ENCODE results near the gene HS3ST6.
A peak's percentile ranks its signal among the peaks of the same experiment; 100 is the strongest.
"Not testable (repeated sequence)": the region's sequence is repeated elsewhere in the genome, so short reads cannot be mapped to it uniquely, and the experiment has no call there.

HS3ST6 gene

DNA sequence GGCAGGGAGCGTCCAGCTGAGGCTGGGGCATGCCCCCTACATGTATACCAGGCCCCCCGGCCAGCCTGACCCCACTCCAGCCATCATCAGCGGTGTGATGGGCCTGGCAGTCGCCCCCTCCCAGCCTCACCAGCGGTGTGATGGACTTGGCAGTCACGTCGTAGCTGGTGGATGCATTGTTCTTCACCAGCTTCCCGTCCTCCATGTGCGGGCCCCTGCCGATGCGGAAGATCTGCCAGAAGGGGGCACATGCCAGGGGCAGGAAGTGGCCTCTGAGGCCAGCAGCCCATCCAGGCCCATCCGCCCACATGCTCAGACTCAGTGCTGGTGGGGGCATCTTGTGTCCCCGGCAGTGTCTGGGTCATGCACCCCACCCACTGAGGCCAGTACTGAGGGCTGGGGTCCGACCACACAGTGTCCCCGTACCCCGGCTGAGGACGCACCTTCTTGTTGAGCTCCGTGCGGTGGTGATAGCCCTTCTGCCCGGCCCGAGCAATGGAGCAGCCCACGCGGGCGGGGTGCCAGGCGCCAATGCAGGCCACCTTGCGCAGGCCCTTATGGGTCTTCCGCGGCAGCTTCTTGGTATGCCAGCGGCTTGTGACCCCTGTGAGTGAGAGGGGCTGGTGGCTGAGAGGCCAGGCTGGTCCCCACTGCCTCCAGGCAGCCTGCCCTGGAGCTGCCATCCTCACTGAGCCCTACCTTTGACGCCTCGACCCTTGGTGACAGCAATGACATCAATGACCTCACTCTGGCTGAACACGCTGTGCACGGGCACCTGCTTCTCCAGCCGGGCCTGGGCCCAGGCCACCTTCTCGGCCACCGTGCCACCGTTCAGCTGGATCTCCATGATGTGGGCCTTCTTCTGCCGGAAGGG, 28.5 kb upstream of the HS3ST6 start:
- no peak for DNase-seq

DNA sequence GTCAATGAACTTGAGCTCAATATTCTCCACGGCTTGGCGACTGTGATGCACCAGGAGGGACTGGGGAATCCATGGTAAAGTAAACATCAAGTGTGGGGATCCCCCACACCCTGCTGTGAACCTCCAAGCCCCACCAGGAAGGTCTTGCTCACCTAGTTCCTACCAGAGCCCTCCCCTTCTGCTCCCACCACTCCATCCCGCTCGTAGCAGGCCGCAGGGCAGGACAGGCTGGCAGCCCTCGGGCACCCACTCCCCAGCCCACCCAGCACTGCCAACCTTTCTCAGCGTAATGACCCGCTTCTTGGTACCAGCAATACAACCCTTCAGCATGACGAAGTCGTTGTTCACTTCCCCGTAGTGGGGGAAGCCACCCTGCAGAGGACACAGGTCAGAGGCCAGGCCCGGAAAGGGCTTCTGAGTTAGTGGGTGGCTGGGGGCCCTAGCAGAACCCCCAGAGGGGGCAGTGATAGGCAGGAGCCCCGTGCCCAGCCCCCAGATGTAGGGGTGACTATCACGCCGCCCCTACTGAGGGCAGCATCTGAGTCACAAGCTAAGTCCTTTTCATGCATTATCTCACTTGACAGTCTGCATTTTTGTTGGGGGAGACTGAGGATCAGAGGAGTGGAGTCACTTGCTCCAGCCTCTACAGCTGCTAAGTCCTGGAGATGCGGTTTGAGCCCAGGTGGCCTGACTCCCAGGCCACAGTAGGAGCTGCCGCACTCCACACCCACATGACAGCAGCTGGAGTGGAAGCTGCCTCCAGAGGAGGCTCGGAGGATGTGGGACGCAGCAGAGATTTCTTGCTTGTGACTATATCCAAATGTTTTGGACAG, 27.6 kb upstream of the HS3ST6 start:
- no peak for DNase-seq

DNA sequence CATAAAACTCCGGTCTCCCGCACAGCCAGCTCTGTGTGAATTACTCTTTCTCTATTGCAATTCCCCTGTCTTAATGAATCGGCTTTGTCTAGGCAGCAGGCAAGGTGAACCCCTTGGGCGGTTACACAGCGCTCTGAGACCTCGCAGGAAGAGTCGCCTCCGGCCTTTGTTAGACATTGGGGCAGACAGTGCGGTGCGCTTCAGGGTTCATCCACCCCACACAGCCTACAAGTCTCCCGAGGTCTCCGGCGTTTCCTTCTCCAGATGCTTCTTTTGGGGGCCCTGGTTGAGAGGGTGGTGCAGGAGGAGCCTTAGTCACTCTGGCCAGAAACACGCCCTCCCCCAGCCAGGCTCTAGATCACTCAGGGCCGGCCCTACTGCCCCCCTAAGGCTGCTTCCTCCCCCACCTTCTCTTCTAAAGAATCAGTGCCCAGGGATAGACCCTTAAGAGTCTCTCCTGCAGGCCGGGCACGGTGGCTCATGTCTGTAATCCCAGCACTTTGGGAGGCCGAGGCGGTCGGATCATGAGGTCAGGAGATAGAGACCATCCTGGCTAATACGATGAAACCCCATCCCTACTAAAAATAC, 26.5 kb upstream of the HS3ST6 start:
- no peak for DNase-seq

DNA sequence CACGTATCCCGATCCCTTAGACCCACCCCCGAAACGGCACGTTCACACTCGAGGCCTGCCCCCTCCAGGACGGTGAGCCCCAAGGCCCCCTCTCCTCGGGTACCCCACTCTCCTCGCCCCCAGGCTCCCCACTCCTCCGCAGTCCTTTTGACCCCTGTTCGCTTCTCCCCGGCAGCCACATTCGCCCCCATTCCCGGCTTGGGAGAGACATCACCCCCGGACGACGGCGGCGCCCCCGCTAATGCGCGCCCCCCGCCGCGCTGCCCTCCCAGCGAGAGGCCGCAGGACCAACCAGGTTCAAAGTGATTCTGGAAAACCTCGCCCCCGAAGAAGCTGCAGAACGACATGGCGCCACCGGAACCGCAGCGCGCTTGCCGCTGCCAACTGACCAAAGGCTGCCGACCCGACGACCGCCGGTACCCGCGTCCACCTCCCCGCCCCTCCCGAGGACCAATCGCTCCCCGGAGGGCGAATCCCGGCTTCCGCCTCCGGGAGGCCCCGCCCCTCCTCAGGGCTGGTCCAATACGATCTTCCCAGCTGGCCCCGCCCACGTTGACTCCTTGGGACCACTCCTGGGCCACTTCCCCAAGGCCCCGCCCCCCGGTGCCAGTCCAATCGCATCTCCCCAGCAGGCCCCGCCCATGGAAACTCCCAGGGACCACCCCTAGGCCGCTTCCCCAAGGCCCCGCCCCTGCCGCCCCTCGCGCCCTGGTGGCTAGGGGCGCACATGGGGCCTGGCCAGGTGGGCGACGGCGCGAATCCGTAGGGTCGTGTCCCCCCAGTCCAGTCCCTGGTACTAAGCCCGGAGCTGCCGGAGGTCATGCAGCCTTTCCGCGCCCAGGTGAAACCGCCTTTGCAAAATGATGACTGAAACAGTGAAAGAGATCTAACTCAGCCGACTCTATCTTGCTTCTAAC, 24.9 kb upstream of the HS3ST6 start, which contains the start of gene MSRB1:
Gene MSRB1, minus strand, starts transcription at position 390 of the 917 bp plus-strand sequence. Its CDS starts 43 bp downstream, at position 347.
- peak; percentile 98 to 100 for DNase-seq

DNA sequence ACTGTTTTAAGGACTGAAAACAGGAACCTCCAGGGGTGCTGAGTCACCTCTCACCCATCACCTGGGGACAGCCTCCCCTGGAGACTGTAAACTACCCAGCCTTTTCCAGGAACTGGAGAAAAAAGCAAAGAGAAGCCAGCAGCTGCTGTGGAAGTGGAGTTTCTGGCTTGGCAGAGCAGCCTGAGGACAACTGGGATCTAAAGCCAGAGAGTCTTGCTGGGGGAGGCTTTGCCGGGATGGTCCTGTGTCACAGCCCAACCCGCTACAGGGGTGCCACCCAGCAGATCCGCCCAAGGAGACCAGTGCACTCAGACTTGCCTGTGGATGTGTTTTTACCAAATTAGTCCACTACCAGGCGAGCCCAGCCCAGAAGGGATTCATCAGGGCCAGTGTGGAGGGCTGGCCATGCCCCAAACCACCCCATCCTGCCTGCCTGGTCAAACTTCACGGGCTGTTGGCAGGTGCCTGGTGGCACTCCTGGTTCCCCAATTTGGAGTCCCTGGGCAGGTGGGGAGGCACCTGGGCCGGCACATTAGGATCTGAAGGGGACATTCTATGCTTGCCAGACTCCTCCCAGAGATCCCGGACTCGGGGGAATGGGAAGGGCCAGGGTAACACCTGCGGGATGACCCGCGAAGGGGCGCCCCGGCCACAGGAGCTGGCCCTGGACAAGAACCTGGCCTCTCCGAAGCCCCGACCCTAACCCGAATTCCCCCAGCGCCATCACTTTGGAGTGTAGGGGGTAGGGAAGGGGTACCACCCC, 24.0 kb upstream of the HS3ST6 start:
- DNase-seq, result no peak

DNA sequence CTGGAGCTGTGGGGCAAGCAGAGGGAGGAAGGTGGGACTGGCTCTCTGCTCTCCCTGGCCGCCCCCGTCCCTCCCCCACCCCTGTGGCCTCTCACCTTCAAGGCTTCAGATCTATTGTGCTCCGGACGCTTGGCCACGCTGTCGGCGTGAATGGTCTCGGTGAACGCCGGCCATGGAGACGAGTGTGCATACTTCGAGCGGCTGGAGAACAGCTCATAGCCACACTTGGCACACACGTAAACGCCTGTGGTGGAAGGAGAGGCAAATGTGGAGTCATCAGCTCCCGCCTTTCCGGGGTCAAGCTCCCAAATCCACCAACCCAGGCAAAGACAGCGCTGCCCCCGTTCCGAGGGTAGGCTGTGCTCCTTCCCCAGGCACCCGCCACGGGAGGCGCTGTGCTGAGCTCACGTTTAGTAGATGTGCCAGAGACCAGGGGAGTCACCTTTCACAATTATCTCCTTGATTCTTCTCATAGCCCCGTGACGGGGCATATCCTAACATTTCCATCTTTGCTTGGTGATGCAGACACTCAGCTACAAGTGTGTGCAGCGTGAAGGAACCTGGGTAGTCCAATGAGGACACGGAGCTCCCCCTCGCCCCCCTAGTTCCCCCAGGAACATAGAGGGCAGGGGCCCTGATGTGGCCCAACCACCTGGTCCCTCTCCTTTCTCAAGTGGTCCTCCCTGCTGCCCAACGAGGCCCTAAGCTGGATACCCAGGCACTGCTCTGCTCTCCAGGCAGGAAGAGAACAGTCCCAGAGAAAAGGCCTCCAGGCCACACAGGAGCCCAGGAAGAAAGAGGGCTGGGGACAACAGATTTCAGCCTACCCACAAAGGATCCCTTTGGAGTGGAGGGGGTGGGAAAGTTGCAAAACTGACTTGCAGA, 23.2 kb upstream of the HS3ST6 start:
- peak in 1 of 2 experiments; percentile 45 for DNase-seq

DNA sequence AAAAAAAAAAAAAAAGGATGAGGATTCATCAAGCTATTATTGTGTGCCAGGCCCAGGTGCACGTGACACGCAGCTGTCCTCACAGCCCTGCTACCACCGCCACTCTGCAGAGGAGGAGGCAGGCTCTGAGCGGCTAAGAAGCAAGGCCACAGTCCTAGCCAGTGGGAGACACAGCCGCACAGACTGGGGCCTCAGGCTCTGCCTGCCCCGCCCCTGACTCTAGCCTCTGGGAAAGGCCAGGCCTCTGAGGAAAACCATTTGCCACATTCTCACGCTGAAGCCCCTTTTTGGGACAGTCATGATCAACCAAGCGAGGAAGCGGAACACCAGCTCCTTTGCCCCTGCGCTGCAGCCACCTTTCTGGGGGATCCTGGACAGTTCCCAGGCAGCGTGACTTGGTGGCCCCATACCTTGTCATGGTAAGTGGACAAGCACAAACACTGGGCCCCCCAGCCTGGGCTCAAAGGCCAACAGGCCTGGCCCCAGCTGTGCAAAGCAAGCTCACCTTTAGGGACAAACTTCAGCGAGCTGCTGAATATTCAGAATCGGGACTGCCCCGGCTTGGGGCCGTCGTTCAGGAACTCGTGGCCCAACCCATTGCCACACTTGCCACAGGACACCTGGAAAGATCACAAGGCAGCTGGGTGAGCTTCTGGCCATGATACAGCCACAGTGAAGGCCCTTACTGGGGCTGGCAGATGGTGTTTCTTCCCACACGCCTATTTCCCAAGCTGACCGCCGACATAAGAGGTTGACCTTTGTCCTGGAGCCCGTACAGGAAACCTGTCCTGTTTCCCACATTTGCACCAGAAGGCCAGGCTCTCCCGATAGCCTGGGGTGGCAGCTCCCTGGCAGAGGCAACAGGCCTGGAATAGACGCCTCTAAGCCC, 22.3 kb upstream of the HS3ST6 start:
- DNase-seq, result no peak

DNA sequence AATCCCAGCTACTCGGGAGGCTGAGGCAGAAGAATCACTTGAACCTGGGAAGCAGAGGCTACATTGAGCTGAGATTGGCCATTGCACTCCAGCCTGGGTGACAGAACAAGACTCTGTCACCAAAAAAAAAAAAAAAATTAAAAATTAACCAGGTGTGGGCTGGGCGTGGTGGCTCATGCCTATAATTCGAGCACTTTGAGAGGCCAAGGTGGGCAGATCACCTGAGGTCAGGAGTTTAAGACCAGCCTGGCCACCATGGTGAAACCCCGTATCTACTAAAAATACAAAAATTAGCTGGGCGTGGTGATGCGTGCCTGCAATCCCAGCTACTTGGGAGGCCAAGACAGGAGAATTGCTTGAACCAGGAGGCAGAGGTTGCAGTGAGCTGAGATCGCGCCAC, 21.6 kb upstream of the HS3ST6 start:
- not testable (repeated sequence) for DNase-seq

DNA sequence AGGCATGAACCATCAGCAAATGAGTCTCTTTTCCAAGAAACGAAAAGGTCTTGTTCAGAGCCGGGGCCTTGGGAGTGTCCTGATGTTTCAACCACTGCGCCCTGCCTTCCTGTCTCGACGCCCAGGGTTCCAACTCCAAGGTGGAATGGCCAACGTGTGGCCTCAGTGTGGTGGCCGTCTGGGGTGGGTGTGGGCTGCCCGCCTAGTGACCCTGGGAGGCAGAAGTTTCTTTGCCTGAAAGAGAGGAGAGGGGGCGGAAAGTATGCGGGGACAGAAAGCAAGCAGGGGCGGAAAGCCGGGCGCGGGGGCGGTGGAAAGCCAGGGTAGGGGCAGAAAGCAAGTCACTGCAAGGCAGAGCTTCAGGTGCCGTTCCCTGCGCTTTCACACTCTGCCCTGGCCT, 20.7 kb upstream of the HS3ST6 start:
- DNase-seq, result no peak

DNA sequence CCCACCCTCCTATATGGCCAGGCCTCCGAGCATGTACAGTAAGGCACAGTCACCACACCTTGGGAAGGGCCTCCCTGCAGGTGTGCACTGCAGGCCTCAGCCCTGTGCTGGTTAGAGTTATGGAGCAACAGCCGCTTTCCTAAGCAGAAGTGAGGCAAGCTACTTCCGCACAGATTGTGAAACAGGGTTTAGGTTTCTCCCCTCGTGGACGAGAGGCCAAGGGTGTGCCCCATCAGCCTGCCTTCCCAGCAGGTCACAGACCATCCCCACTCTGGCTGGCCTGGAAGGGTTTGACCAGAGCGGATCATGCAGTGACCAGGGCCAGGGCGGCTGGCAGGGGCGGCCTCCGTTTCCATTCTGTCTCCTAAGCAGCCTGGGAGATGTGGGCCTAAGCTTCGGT, 20.1 kb upstream of the HS3ST6 start:
- DNase-seq, result no peak

DNA sequence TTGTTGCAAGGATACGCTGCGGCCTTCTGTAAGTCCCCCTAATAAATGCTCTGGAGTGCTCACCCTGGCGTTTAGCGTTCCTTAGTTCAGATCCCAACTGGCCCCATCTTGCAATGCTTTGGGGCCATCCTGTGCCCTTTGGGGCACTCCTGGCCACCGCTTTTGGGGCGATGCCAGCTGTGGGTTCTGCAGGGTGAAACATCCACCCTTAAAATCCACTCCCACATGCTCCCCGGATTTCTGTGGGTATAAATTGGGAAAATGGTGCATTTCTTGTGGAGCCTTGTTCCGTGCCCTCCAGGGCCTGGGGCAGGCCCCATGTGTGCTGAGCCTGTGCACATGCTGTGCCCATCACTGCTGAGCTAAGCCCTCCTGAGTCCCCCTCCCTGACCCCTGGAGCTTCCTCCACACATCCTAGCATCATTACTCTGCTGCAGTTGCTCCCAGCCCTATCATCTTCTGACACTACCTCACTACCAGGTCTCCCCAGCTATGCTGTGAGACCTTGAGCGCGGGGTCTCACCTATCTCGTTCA, 18.8 kb upstream of the HS3ST6 start:
- DNase-seq, result no peak

DNA sequence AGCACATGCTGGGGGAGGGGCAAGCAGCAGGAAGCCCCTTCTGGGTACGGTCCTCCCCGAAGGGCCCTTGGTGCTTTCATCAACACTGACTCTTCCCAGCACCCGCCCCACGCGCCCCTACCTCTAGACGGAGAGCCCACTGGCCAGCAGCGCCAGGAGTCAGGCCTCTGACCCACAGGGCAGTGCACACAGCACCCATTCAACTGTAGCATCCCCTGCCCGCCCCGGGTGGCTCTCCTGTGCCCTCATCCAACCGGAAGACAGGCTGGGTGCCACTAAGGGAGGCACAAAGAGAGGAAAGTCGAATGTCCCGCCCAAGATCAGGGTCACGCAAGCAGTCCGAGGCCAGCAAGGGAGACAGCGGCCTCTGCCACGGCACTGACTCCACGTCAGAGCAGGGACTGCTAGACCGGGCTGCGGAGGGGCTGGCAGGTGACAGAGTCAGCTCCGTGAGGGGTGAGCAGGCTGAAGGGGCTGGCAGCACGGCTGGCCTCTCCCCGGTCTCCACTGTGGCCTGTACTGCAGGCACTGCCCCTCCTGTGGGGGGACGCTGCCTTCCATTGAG, 15.0 kb upstream of the HS3ST6 start:
- DNase-seq, result no peak

DNA sequence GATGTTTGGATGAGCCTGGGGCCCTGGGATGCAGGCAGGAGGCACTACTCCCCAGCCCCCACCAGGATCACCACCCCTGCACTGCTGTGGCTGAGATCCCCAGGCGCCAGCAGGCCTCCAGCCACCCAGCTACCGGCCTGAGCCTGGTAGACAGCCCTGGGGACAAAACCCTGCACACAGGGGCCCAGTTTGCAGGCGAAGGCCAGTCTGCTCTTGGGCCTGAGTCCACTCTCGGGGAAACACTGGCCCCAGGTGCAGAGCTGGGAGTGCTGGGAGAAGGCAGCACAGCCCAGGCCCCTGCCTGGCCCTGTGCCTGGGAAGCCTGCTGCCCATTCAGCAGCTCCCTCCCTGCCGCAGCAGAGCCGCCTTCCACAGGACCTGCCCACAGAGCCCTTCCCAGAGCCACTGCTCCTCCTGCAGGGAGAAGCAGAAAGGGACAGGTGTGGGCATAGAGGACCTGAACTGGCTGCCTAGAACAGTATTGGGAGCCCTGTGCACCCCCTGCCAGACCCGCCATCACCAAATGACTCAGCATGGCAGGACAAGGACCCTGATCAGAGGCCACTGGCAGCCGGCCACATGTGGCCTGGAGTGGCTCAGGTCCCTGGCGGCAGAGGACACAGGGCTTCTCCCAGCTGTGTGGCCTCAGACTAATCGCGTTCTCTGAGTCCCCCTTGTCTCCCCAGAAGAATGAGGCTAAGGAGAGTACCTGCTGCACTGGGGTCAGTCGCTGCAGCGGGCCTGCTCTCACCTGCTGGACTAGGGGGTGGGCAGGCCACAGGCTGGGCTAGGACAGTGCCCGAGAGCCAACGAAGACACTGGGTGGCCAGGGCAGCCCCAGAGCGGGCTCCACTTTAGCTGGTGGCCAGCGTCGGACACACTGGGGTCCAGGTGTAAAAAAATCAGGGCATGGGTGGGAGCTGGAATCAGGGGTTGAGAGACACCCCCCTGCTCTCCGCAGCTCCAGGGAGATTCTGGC, 14.1 kb upstream of the HS3ST6 start:
- peak; percentile 60 to 74 for DNase-seq

DNA sequence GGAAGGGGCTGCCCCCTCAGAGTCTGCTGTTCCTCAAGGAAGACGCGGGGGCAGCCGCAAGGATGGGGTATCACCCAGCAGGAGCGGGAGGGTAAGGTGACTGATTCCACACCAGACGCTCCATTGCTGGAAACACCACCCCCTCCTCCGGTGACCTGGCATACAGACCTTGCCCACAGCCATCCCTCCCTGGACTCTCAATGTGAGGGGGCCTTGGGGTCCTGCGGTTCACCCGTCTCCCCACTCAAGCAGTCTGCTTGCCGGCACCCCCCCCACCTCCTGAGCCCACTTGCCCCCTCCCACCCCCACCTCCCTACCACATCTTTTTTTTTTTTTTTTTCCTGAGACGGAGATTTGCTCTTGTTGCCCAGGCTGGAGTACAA, 12.1 kb upstream of the HS3ST6 start:
- DNase-seq, result no peak

DNA sequence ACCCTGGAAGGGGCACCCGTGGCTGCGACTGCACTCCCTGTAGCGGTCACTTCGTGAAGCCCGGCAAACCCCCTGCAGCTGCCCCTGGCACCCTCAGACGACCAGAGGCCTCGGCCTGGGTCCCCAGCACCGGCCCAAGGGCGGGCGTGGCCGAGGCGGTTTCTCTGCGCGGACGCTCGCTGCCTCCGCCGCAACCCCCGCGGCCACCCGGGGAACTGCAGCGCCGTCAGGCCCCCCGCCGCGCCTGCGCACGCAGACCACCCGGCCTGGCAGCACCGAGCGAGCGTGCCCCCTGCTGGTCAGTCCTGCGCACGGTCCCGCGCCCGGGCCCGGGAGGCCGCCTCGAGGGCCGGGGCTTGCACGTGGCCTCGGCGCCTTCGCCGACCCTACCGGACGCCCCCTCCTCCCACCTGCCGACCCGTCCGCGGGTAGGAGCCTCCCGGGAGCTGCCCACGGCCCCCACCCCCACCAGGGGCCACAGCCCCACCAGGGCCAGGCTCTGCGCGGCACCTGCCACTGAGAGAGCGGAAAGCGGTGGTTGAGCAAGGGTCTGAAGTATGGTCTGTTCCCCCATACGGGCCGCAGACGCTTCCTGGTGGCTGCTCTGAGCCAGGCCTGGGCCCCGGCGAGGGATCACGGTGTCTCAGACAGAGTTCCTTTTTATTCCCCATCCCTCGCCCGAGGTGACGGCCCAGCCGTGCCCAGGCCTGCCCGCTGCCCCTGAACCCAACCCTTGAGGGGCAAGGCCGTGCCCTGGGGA, 11.5 kb upstream of the HS3ST6 start:
- DNase-seq, result peak; percentile 67 to 70

DNA sequence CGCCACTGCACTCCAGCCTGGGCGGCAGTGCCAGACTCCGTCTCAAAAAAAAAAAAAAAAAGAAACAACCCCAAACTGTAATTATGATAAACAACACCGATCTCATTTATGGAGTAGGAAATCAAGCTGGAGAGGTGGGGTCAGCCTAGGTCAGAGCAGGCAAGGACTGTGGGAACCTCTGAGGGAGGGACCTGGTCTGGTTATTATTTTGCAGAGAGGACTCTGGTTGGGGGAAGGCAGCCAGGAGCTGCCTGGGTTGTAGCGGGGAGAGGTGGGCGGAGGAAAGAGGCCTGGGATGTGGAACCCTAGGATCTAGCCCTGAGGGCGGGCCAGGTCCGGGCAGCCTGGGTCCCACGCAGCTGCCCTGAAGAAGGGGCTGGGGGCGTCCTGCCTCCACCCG, 10.9 kb upstream of the HS3ST6 start:
- peak in 1 of 2 experiments; percentile 35 for DNase-seq

DNA sequence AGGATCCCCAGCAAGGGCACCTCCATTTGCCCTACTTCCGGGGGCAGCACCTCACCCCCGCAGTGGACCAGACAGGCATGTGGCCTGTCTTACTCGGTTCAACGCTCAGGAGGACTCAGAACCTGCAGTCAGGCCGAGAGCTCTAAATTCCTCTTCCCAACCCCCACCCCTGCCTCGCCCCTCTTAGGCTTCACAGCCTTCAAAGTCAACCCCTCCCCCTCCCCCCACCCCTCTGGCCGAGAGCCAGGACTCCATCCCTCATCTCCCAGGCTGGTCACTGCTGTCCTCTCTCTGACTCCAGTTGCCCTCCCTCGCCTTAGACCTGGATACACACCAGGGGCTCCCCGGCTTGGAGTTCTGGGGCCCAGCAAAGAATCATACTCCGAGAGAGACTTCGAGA, 8.1 kb upstream of the HS3ST6 start:
- no peak for DNase-seq

Measured in SHP77 (cell line).